ENCODE results near the gene OR13A1. TPM values are rescaled to one million over a fixed set of nuclear protein-coding genes. Genes with fewer than 3 reads are reported as not detected.

OR13A1 gene
- total RNA-seq, 1 experiment from 2014 or later = 0.15 TPM

GRCh38 chr10:45354261-45354660, 38.9 kb upstream of the OR13A1 start:
- Histone ChIP-seq H3K9ac (ENCODE audit: extremely low read depth, insufficient read length, low read length) (no peak overlapping the region), H3K23ac (ENCODE audit: insufficient read length, low read depth, low read length) (no peak overlapping the region), H4K20me1 (ENCODE audit: control insufficient read depth, insufficient read depth, insufficient read length) (no peaks in the 10 kb centered on the region), H3K9me3 (ENCODE audit: control insufficient read depth, low read depth, low read length) (no peaks in the 10 kb centered on the region), H3K4me1 (ENCODE audit: insufficient read depth, low read length) (peaks cover 4% of the 10 kb centered on the region; the same call in 1 of the 2 replicates), H2BK15ac (ENCODE audit: low read depth, low read length) (no peak overlapping the region), H2BK20ac (ENCODE audit: low read depth, low read length, poor library complexity, severe bottlenecking) (no peak overlapping the region), H2BK12ac (ENCODE audit: insufficient read length, low read depth, low read length) (no peak overlapping the region), H3K23me2 (ENCODE audit: insufficient read length, low read depth, low read length, poor library complexity, severe bottlenecking) (no peaks in the 10 kb centered on the region), H3K79me2 (ENCODE audit: insufficient read depth, low read length) (no peaks in the 10 kb centered on the region), H2BK5ac (ENCODE audit: insufficient read length, low read length) (no peak overlapping the region), H3K56ac (ENCODE audit: insufficient read length, low read depth, low read length) (no peak overlapping the region), H3K27ac (ENCODE audit: insufficient read length, low read depth, low read length) (no peak overlapping the region), H4K5ac (ENCODE audit: insufficient read length, low read depth, low read length) (no peak overlapping the region), H2BK120ac (ENCODE audit: low read depth, low read length, poor library complexity, severe bottlenecking) (no peak overlapping the region), H4K8ac (replicated peaks; ENCODE audit: insufficient read length, low read depth, low read length) (no peak overlapping the region), H3K4ac (ENCODE audit: low read depth, low read length) (no peak overlapping the region), H3K27me3 (ENCODE audit: insufficient read depth, low read length) (no peaks in the 10 kb centered on the region), H4K91ac (ENCODE audit: insufficient read length, low read depth, low read length) (no peak overlapping the region), H3K79me1 (ENCODE audit: insufficient read depth, low read depth, low read length, poor library complexity, severe bottlenecking) (no peaks in the 10 kb centered on the region), H3K4me2 (ENCODE audit: insufficient read depth, insufficient read length, low read length) (no peak overlapping the region), H3K18ac (ENCODE audit: insufficient read length, low read depth, low read length) (no peak overlapping the region), H2AK5ac (ENCODE audit: insufficient read length, low read length) (no peak overlapping the region), H3K14ac (ENCODE audit: insufficient read depth, low read length) (no peak overlapping the region), H3T11ph (ENCODE audit: low read length) (no peak overlapping the region), H2AFZ (ENCODE audit: low read length) (no peak overlapping the region)
- Mint-ChIP-seq H3K9me3 (peaks cover 2% of the 10 kb centered on the region in 2 experiments; a peak in 2 of 5 replicates), H3K27ac (no peak overlapping the region), H3K27me3 (ENCODE audit: low read depth) (peaks cover 18% of the 10 kb centered on the region), H3K4me3 (no peak overlapping the region), H3K36me3 (ENCODE audit: insufficient read depth in 1 of 3, low read depth in 3 of 3) (no peaks in the 10 kb centered on the region), H3K4me1 (peaks cover 7% of the 10 kb centered on the region in 2 experiments)
- WGBS (ENCODE audit: extremely low coverage, insufficient read length, low lambda C conversion rate) = no CpG with 5 or more reads among the region's 3 CpGs
- DNase-seq = no peak
- TF ChIP-seq CTCF (conservative IDR thresholded peaks at IDR 0.05) = no peak
